Stimulated activated effector memory CD8-positive, alpha-beta T cell treated with anti-CD3 and anti-CD28 coated beads, Interleukin-12 subunit alpha, Interleukin-12 subunit beta, amount 100 ng/mL, for 72 hours (primary cell): Measurements from ENCODE around the gene ZNF302.
"Not testable (repeated sequence)": the region's sequence is repeated elsewhere in the genome, so short reads cannot be mapped to it uniquely, and the experiment has no call there.

Experiments
- ATAC-seq: fragments of 150-1000 bp; cut with Tn5 transposase; 2 replicates; pipeline ENCODE4 v1.10.0; 2021
- DNase-seq, 2 donors: peaks; one replicate each; pipeline ENCODE4 v3.0.0; 2021 to 2022; ENCODE audit warnings: low spot score in 2 of 2
- H3K27ac Mint-ChIP-seq: one replicate; pipeline ENCODE4 v1.8.0; 2022; ENCODE audit warnings: mild to moderate bottlenecking, mixed read lengths
- H3K36me3 Mint-ChIP-seq: one replicate; pipeline ENCODE4 v1.8.0; 2022; ENCODE audit warnings: mild to moderate bottlenecking, mixed read lengths
- H3K4me1 Mint-ChIP-seq: one replicate; pipeline ENCODE4 v1.8.0; 2022; ENCODE audit warnings: mixed read lengths
- H3K4me3 Mint-ChIP-seq: one replicate; pipeline ENCODE4 v1.8.0; 2022; ENCODE audit warnings: mild to moderate bottlenecking, mixed read lengths
- H3K9me3 Mint-ChIP-seq: one replicate; pipeline ENCODE4 v1.8.0; 2022; ENCODE audit warnings: mixed read lengths

The ZNF302 gene

GRCh38 chr19:34666200-34666957, 11.1 kb upstream of the ZNF302 start:
- peak overlapping the region; percentile 50 for H3K4me3 Mint-ChIP-seq
- DNase-seq: no peak
- H3K4me1 Mint-ChIP-seq: peaks cover 28% of the 10 kb centered on the region
- H3K9me3 Mint-ChIP-seq: no peaks in the 10 kb centered on the region
- no peaks in the 10 kb centered on the region for H3K36me3 Mint-ChIP-seq
- ATAC-seq: peak; percentile 12
- H3K27ac Mint-ChIP-seq: peak overlapping the region; percentile 87

GRCh38 chr19:34666958-34667265, 10.6 kb upstream of the ZNF302 start:
- Mint-ChIP-seq H3K27ac (peak overlapping the region; percentile 87), H3K4me3 (peak overlapping the region; percentile 50), H3K4me1 (peaks cover 28% of the 10 kb centered on the region), H3K9me3 (no peaks in the 10 kb centered on the region), H3K36me3 (no peaks in the 10 kb centered on the region)
- no peak for ATAC-seq
- DNase-seq: no peak

- H3K4me3 Mint-ChIP-seq: peak overlapping the region; percentile 50
- H3K4me1 Mint-ChIP-seq: peaks cover 28% of the 10 kb centered on the region
- peak overlapping the region; percentile 87 for H3K27ac Mint-ChIP-seq
- no peaks in the 10 kb centered on the region for H3K36me3 Mint-ChIP-seq
- no peaks in the 10 kb centered on the region for H3K9me3 Mint-ChIP-seq
- ATAC-seq (no peak), DNase-seq (no peak)
Observed at GRCh38 chr19:34667349-34668076, 10.0 kb upstream of the ZNF302 start.

GRCh38 chr19:34668077-34668689, 9.3 kb upstream of the ZNF302 start:
- not testable (repeated sequence) for DNase-seq, H3K27ac Mint-ChIP-seq, ATAC-seq, H3K36me3 Mint-ChIP-seq, H3K9me3 Mint-ChIP-seq
- H3K4me3 Mint-ChIP-seq: peak overlapping the region; percentile 50
- H3K4me1 Mint-ChIP-seq: peaks cover 22% of the 10 kb centered on the region

- H3K9me3 Mint-ChIP-seq, DNase-seq, H3K4me3 Mint-ChIP-seq, ATAC-seq, H3K27ac Mint-ChIP-seq, H3K36me3 Mint-ChIP-seq: not testable (repeated sequence)
- H3K4me1 Mint-ChIP-seq: peaks cover 19% of the 10 kb centered on the region
Observed at GRCh38 chr19:34668690-34669089, 8.8 kb upstream of the ZNF302 start.

- no peak for DNase-seq
Observed at GRCh38 chr19:34669305-34669704, 8.2 kb upstream of the ZNF302 start.

GRCh38 chr19:34671972-34672371, 5.5 kb upstream of the ZNF302 start:
- peaks cover 4% of the 10 kb centered on the region for H3K36me3 Mint-ChIP-seq
- H3K4me3 Mint-ChIP-seq: no peak overlapping the region
- no peak overlapping the region for H3K27ac Mint-ChIP-seq
- H3K4me1 Mint-ChIP-seq: peaks cover 16% of the 10 kb centered on the region
- no peaks in the 10 kb centered on the region for H3K9me3 Mint-ChIP-seq
- ATAC-seq (no peak), DNase-seq (no peak)

More at GRCh38 chr19:34669305-34669704, 8.2 kb upstream of the ZNF302 start:
- Mint-ChIP-seq H3K9me3 (no peaks in the 10 kb centered on the region), H3K36me3 (no peaks in the 10 kb centered on the region), H3K4me3 (no peak overlapping the region), H3K27ac (no peak overlapping the region), H3K4me1 (peaks cover 19% of the 10 kb centered on the region)
- ATAC-seq: no peak

GRCh38 chr19:34673590-34673989, 3.9 kb upstream of the ZNF302 start:
- Mint-ChIP-seq H3K4me1 (peaks cover 15% of the 10 kb centered on the region), H3K4me3 (no peak overlapping the region), H3K9me3 (no peaks in the 10 kb centered on the region), H3K27ac (no peak overlapping the region), H3K36me3 (peaks cover 17% of the 10 kb centered on the region)
- ATAC-seq: no peak
- DNase-seq: no peak

- Mint-ChIP-seq H3K9me3 (peaks cover 7% of the 10 kb centered on the region), H3K36me3 (peaks cover 33% of the 10 kb centered on the region), H3K27ac (no peak overlapping the region), H3K4me3 (no peak overlapping the region), H3K4me1 (peaks cover 25% of the 10 kb centered on the region)
- ATAC-seq: no peak
- no peak for DNase-seq
Observed at GRCh38 chr19:34675250-34675649, 2.2 kb upstream of the ZNF302 start.

- Mint-ChIP-seq H3K4me1 (peaks cover 25% of the 10 kb centered on the region), H3K27ac (no peak overlapping the region), H3K36me3 (peaks cover 39% of the 10 kb centered on the region), H3K4me3 (no peak overlapping the region), H3K9me3 (peaks cover 10% of the 10 kb centered on the region)
- ATAC-seq (no peak), DNase-seq (no peak)
Observed at GRCh38 chr19:34675919-34676318, 1.6 kb upstream of the ZNF302 start.

GRCh38 chr19:34676697-34677385, 637 bp upstream of the ZNF302 start, which contains the start of gene SCGB2B2:
TSS of gene SCGB2B2 (minus strand) at chr19:34677159. CDS start at chr19:34594563, 82,596 bp downstream.
- DNase-seq: peak in 1 of 2 donors; percentile 28

GRCh38 chr19:34678085-34678412, 571 bp downstream of the ZNF302 start:
- no peak for DNase-seq
- peak overlapping the region; percentile 99 for H3K27ac Mint-ChIP-seq
- H3K9me3 Mint-ChIP-seq: peaks cover 12% of the 10 kb centered on the region
- H3K4me1 Mint-ChIP-seq: peaks cover 25% of the 10 kb centered on the region
- peak overlapping the region; percentile 92 for H3K4me3 Mint-ChIP-seq
- peaks cover 61% of the 10 kb centered on the region for H3K36me3 Mint-ChIP-seq
- ATAC-seq: no peak

More at GRCh38 chr19:34676697-34677385, 637 bp upstream of the ZNF302 start, which contains the start of gene SCGB2B2:
- ATAC-seq: peak; percentile 72
- Mint-ChIP-seq H3K36me3 (peaks cover 49% of the 10 kb centered on the region), H3K4me3 (peak within 1 kb of the TSS; percentile 92), H3K27ac (peak within 1 kb of the TSS; percentile 99), H3K9me3 (peaks cover 10% of the 10 kb centered on the region), H3K4me1 (peaks cover 25% of the 10 kb centered on the region)

- H3K27ac Mint-ChIP-seq: peak overlapping the region; percentile 99
- ATAC-seq: no peak
- H3K36me3 Mint-ChIP-seq: peaks cover 64% of the 10 kb centered on the region
- peak overlapping the region; percentile 92 for H3K4me3 Mint-ChIP-seq
- no peak for DNase-seq
- H3K4me1 Mint-ChIP-seq: peaks cover 25% of the 10 kb centered on the region
- peaks cover 14% of the 10 kb centered on the region for H3K9me3 Mint-ChIP-seq
Observed at GRCh38 chr19:34678421-34678820, 943 bp downstream of the ZNF302 start.

GRCh38 chr19:34681478-34681877, 4.0 kb downstream of the ZNF302 start:
- Mint-ChIP-seq H3K4me1 (peaks cover 22% of the 10 kb centered on the region), H3K9me3 (peaks cover 25% of the 10 kb centered on the region)

GRCh38 chr19:34685266-34685665, 7.8 kb downstream of the ZNF302 start:
- peaks cover 45% of the 10 kb centered on the region for H3K36me3 Mint-ChIP-seq
- not testable (repeated sequence) for H3K4me1 Mint-ChIP-seq, DNase-seq, ATAC-seq, H3K4me3 Mint-ChIP-seq, H3K27ac Mint-ChIP-seq
- peaks cover 43% of the 10 kb centered on the region for H3K9me3 Mint-ChIP-seq

More at GRCh38 chr19:34681478-34681877, 4.0 kb downstream of the ZNF302 start:
- ATAC-seq (no peak), DNase-seq (no peak)
- peaks cover 78% of the 10 kb centered on the region for H3K36me3 Mint-ChIP-seq
- H3K4me3 Mint-ChIP-seq: no peak overlapping the region
- no peak overlapping the region for H3K27ac Mint-ChIP-seq
